Mesenchymal stem cell (in vitro differentiated cells and primary cell): ENCODE results near the gene PIEZO1.

Experiments used
- DNase-seq: peaks from one replicate; pipeline ENCODE4 v3.0.0-alpha.2; 2013
- H2AFZ ChIP-seq: one replicate; pipeline ENCODE4 v1.6.1; 2013; ENCODE audit warnings: low read depth, mild to moderate bottlenecking, control low read depth, inconsistent platforms, low read length, moderate library complexity
- H2AK5ac ChIP-seq: 2 replicates; pipeline ENCODE4 v1.6.1; 2013; ENCODE audit warnings: low read length, moderate library complexity, mild to moderate bottlenecking, inconsistent platforms; ENCODE audit not compliant: severe bottlenecking
- H2BK120ac ChIP-seq: one replicate; pipeline ENCODE4 v1.6.1; 2013; ENCODE audit warnings: low read depth, mild to moderate bottlenecking, inconsistent platforms, low read length, moderate library complexity
- H2BK12ac ChIP-seq, 2 experiments: one replicate each; pipeline ENCODE4 v1.6.1; 2013; ENCODE audit warnings: inconsistent platforms in 2 of 2, low read length in 2 of 2, mild to moderate bottlenecking in 2 of 2, moderate library complexity in 2 of 2, control low read depth in 1 of 2
- H2BK15ac ChIP-seq: one replicate; pipeline ENCODE4 v1.6.1; 2013; ENCODE audit warnings: mild to moderate bottlenecking, low read depth, inconsistent platforms; ENCODE audit not compliant: poor library complexity, severe bottlenecking
- H2BK5ac ChIP-seq: 2 replicates; pipeline ENCODE4 v1.6.1; 2013; ENCODE audit warnings: low read depth, mild to moderate bottlenecking, low read length, control low read depth, inconsistent platforms; ENCODE audit not compliant: poor library complexity, severe bottlenecking
- H3K14ac ChIP-seq, 2 experiments: one replicate each; pipeline ENCODE4 v1.6.1; 2013; ENCODE audit warnings: inconsistent platforms in 2 of 2, low read length in 2 of 2, control low read depth in 1 of 2, mild to moderate bottlenecking in 1 of 2, moderate library complexity in 1 of 2
- H3K18ac ChIP-seq, 2 experiments: one replicate each; pipeline ENCODE4 v1.6.1; 2013; ENCODE audit warnings: inconsistent platforms in 2 of 2, low read length in 2 of 2, control low read depth in 1 of 2, low read depth in 1 of 2, mild to moderate bottlenecking in 1 of 2
- H3K23ac ChIP-seq, 2 experiments: one replicate each; pipeline ENCODE4 v1.6.1; 2013; ENCODE audit warnings: inconsistent platforms in 2 of 2, low read length in 2 of 2, mild to moderate bottlenecking in 2 of 2, moderate library complexity in 2 of 2, control low read depth in 1 of 2
- H3K27ac ChIP-seq: 2 replicates; pipeline ENCODE4 v1.5.1; 2013; ENCODE audit warnings: mild to moderate bottlenecking, moderate library complexity, low read length, control low read depth, inconsistent platforms; ENCODE audit not compliant: poor library complexity, severe bottlenecking
- H3K27me3 ChIP-seq, 2 experiments: 2 replicates each; pipeline versions ENCODE4 v1.6.1 to v1.7.0; 2013; ENCODE audit warnings: low read length in 2 of 2, mild to moderate bottlenecking in 2 of 2, moderate library complexity in 2 of 2, control low read depth in 1 of 2, inconsistent platforms in 1 of 2; ENCODE audit not compliant: control insufficient read depth in 1 of 2, insufficient read depth in 1 of 2
- H3K36me3 ChIP-seq, 2 experiments: 2 replicates each; pipeline versions ENCODE4 v1.6.1 to v1.7.0; 2013; ENCODE audit warnings: low read length in 2 of 2, control low read depth in 1 of 2, inconsistent platforms in 1 of 2, low read depth in 1 of 2, mild to moderate bottlenecking in 1 of 2; ENCODE audit not compliant: insufficient read depth in 2 of 2, control insufficient read depth in 1 of 2
- H3K4ac ChIP-seq, 2 experiments: one replicate each; pipeline ENCODE4 v1.6.1; 2013; ENCODE audit warnings: inconsistent platforms in 2 of 2, low read length in 2 of 2, mild to moderate bottlenecking in 2 of 2, moderate library complexity in 2 of 2, control low read depth in 1 of 2, low read depth in 1 of 2
- H3K4me1 ChIP-seq: 2 replicates; pipeline ENCODE4 v1.6.1; 2013; ENCODE audit warnings: low read depth, low read length, control low read depth; ENCODE audit not compliant: control insufficient read depth, insufficient read depth
- H3K4me2 ChIP-seq: 2 replicates; pipeline ENCODE4 v1.6.1; 2013; ENCODE audit warnings: low read length, mild to moderate bottlenecking, inconsistent platforms; ENCODE audit not compliant: poor library complexity, severe bottlenecking
- H3K4me3 ChIP-seq, 2 experiments: 2 replicates each; pipeline versions ENCODE4 v1.5.1 to v1.7.0; 2013; ENCODE audit warnings: low read length in 2 of 2, mild to moderate bottlenecking in 2 of 2, control low read depth in 1 of 2, low read depth in 1 of 2; ENCODE audit not compliant: insufficient read depth in 1 of 2
- H3K79me1 ChIP-seq: replicated peaks from 2 replicates; pipeline ENCODE4 v1.6.1; 2013; ENCODE audit warnings: mild to moderate bottlenecking, control low read depth, low read length, inconsistent platforms; ENCODE audit not compliant: poor library complexity, severe bottlenecking
- H3K9ac ChIP-seq: 2 replicates; pipeline ENCODE4 v1.7.0; 2013; ENCODE audit warnings: mild to moderate bottlenecking, low read length, moderate library complexity
- H3K9me3 ChIP-seq: 2 replicates; pipeline ENCODE4 v1.7.0; 2013; ENCODE audit warnings: mild to moderate bottlenecking, low read length; ENCODE audit not compliant: control insufficient read depth
- H4K8ac ChIP-seq: one replicate; pipeline ENCODE4 v1.6.1; 2013; ENCODE audit warnings: inconsistent platforms, mild to moderate bottlenecking, low read length, moderate library complexity
- H4K91ac ChIP-seq: one replicate; pipeline ENCODE4 v1.6.1; 2013; ENCODE audit warnings: mild to moderate bottlenecking, low read length, inconsistent platforms
- WGBS: methylation state at CpG from one replicate; pipeline ENCODE4 v1.1.7; 2013; ENCODE audit warnings: mixed read lengths; 5-methylcytosine and 5-hydroxymethylcytosine counted together

Gene PIEZO1

GRCh38 chr16:88815227-88815626 is 30.2 kb upstream of the PIEZO1 start:
- no peak overlapping the region for H2BK12ac ChIP-seq
- H3K4me2 ChIP-seq: no peak overlapping the region
- H4K91ac ChIP-seq: no peak overlapping the region
- peaks cover 20% of the 10 kb centered on the region for H3K4me1 ChIP-seq
- no peak overlapping the region for H3K27ac ChIP-seq
- H3K27me3 ChIP-seq: no peaks in the 10 kb centered on the region
- H3K18ac ChIP-seq: no peak overlapping the region
- 95% methylated on average over 10 of the region's 10 CpGs for WGBS
- no peak overlapping the region for H2BK15ac ChIP-seq
- peak overlapping the region; percentile 14 for H4K8ac ChIP-seq
- peaks cover 4% of the 10 kb centered on the region for H3K79me1 ChIP-seq
- no peak overlapping the region for H2BK5ac ChIP-seq
- H3K9ac ChIP-seq: no peak overlapping the region
- no peak overlapping the region for H3K4me3 ChIP-seq
- H2AFZ ChIP-seq: no peak overlapping the region
- H3K23ac ChIP-seq: no peak overlapping the region
- no peak overlapping the region for H2BK120ac ChIP-seq
- H3K9me3 ChIP-seq: no peaks in the 10 kb centered on the region
- no peak for DNase-seq
- no peak overlapping the region for H3K4ac ChIP-seq
- H3K14ac ChIP-seq: no peak overlapping the region
- H2AK5ac ChIP-seq: no peak overlapping the region
- peaks cover 0 to 9% of the 10 kb centered on the region in 2 experiments for H3K36me3 ChIP-seq

GRCh38 chr16:88814144-88814502 is 29.1 kb upstream of the PIEZO1 start:
- H3K4ac ChIP-seq: no peak overlapping the region
- H2BK120ac ChIP-seq: no peak overlapping the region
- H3K27ac ChIP-seq: no peak overlapping the region
- H3K18ac ChIP-seq: no peak overlapping the region
- no peaks in the 10 kb centered on the region for H3K9me3 ChIP-seq
- H3K4me2 ChIP-seq: no peak overlapping the region
- H4K8ac ChIP-seq: no peak overlapping the region
- no peaks in the 10 kb centered on the region for H3K27me3 ChIP-seq
- no peak overlapping the region for H2AFZ ChIP-seq
- H3K23ac ChIP-seq: no peak overlapping the region
- H2BK15ac ChIP-seq: no peak overlapping the region
- H3K4me1 ChIP-seq: peaks cover 31% of the 10 kb centered on the region
- peaks cover 9% of the 10 kb centered on the region for H3K79me1 ChIP-seq
- DNase-seq: no peak
- no peak overlapping the region for H2BK12ac ChIP-seq
- no peak overlapping the region for H2BK5ac ChIP-seq
- no peak overlapping the region for H4K91ac ChIP-seq
- no peak overlapping the region for H2AK5ac ChIP-seq
- WGBS: 88% methylated on average over 13 of the region's 13 CpGs
- no peak overlapping the region for H3K9ac ChIP-seq
- peaks cover 8 to 17% of the 10 kb centered on the region in 2 experiments for H3K36me3 ChIP-seq
- no peak overlapping the region for H3K4me3 ChIP-seq
- H3K14ac ChIP-seq: no peak overlapping the region

- Histone ChIP-seq H2BK120ac (no peak overlapping the region), H3K4me2 (no peak overlapping the region), H2AK5ac (no peak overlapping the region), H3K14ac (no peak overlapping the region), H2AFZ (no peak overlapping the region), H3K18ac (peak overlapping the region in 1 of 2 experiments; percentile 25), H3K9me3 (no peaks in the 10 kb centered on the region), H2BK15ac (no peak overlapping the region), H3K36me3 (peaks cover 11 to 23% of the 10 kb centered on the region in 2 experiments), H3K4ac (peak overlapping the region; percentile 13 to 40), H3K23ac (no peak overlapping the region), H4K91ac (no peak overlapping the region), H2BK5ac (no peak overlapping the region), H4K8ac (peak overlapping the region; percentile 72), H3K27ac (no peak overlapping the region), H3K27me3 (no peaks in the 10 kb centered on the region), H3K9ac (peak overlapping the region; percentile 92), H3K4me1 (peaks cover 32% of the 10 kb centered on the region), H3K4me3 (no peak overlapping the region), H3K79me1 (peaks cover 11% of the 10 kb centered on the region), H2BK12ac (peak overlapping the region in 1 of 2 experiments; percentile 60)
- DNase-seq: no peak
- 90% methylated on average over 25 of the region's 26 CpGs for WGBS
These were observed 28.5 kb upstream of the PIEZO1 start for GRCh38 chr16:88813269-88814143.

DNA sequence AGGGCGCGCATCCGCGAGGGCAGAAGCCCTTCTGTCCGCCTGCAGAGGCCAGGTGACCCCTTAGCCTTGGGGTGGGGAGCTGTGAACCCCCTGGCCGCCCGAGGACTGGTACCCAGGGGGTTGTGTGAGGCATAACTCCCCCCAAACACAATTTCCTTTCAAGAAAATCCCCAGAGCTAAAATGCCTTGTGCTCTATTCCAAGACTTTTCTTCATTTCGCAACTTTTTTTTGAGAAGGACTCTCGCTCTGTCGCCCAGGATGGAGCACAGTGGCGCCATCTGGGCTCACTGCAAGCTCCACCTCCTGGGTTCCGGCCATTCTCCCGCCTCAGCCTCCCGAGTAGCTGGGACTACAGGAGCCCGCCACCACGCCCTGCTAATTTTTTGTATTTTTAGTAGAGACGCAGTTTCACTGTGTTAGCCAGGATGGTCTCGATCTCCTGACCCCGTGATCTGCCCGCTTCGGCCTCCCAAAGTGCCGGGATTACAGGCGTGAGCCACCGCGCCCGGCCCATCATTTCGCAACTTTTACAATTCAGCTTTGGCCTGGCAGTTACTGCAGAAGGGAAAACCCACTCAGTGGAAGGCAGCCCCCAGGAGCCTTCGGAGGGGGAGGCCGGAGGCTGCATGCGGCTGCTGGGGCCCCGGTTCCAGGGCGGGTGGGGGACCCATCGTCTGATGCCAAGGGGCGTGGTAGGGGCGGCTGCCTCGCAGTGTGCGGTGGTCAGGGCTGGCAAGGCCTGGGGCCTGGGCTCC is 27.7 kb upstream of the PIEZO1 start:
- H2AFZ ChIP-seq: no peak overlapping the region
- peak overlapping the region; percentile 92 for H3K9ac ChIP-seq
- no peak overlapping the region for H3K14ac ChIP-seq
- no peak overlapping the region for H2BK5ac ChIP-seq
- peaks cover 28% of the 10 kb centered on the region for H3K4me1 ChIP-seq
- H3K4me2 ChIP-seq: peak overlapping the region; percentile 80
- no peaks in the 10 kb centered on the region for H3K27me3 ChIP-seq
- H2BK12ac ChIP-seq: peak overlapping the region in 1 of 2 experiments; percentile 60
- WGBS: 54% methylated on average over 36 of the region's 37 CpGs
- peaks cover 11% of the 10 kb centered on the region for H3K79me1 ChIP-seq
- no peaks in the 10 kb centered on the region for H3K9me3 ChIP-seq
- peak overlapping the region; percentile 77 for H2BK120ac ChIP-seq
- peak overlapping the region; percentile 83 for H4K8ac ChIP-seq
- peak overlapping the region; percentile 90 for H4K91ac ChIP-seq
- DNase-seq: peak; percentile 73
- peaks cover 19 to 26% of the 10 kb centered on the region in 2 experiments for H3K36me3 ChIP-seq
- H2AK5ac ChIP-seq: no peak overlapping the region
- H3K18ac ChIP-seq: peak overlapping the region; percentile 82 to 99
- H3K23ac ChIP-seq: peak overlapping the region in 1 of 2 experiments; percentile 61
- peak overlapping the region; percentile 50 for H2BK15ac ChIP-seq
- H3K4me3 ChIP-seq: peak overlapping the region; percentile 79 to 84
- H3K4ac ChIP-seq: peak overlapping the region; percentile 40 to 85
- peak overlapping the region; percentile 30 for H3K27ac ChIP-seq
